Right lobe of liver (tissue), 6 donors: Measurements from ENCODE around the gene VWA5B2. TPM values are rescaled to one million over a fixed set of nuclear protein-coding genes. Genes with fewer than 3 reads are reported as not detected.

Experiments used
- ATAC-seq, 4 donors: fragments of 200-7000 bp; cut with Tn5 transposase; one replicate each; pipeline ENCODE4 v1.9.1; 2020; ENCODE audit warnings: mild to moderate bottlenecking in 4 of 4, moderate library complexity in 4 of 4
- DNase-seq, 3 donors: peaks; one replicate each; pipeline ENCODE4 v3.0.0-alpha.2; 2020
- H3K27ac ChIP-seq, 3 donors: fragments of 200-600 bp; one replicate each; pipeline ENCODE4 v1.8.0; 2022
- H3K27me3 ChIP-seq, 2 donors: fragments of 200-600 bp; one replicate each; pipeline ENCODE4 v1.8.0; 2022
- H3K36me3 ChIP-seq, 4 donors: fragments of 200-600 bp; sonication (generic) in 1 of 4; one replicate each; pipeline versions ENCODE4 v1.5.1 to v1.8.0; 2017 to 2022; ENCODE audit warnings: control low read depth in 1 of 4
- H3K4me1 ChIP-seq, 4 donors: fragments of 200-600 bp; sonication (generic) in 1 of 4; one replicate each; pipeline versions ENCODE4 v1.5.1 to v1.8.0; 2017 to 2022; ENCODE audit warnings: control low read depth in 1 of 4
- H3K4me3 ChIP-seq, 3 donors: fragments of 200-600 bp; one replicate each; pipeline ENCODE4 v1.8.0; 2022
- H3K9me3 ChIP-seq, 4 donors: fragments of 200-600 bp; sonication (generic) in 1 of 4; one replicate each; pipeline versions ENCODE4 v1.5.1 to v1.8.0; 2017 to 2022; ENCODE audit warnings: control low read depth in 1 of 4
- POLR2A ChIP-seq: fragments of 450-650 bp; IDR thresholded peaks from one replicate; pipeline ENCODE4 v1.6.1; 2017; ENCODE audit warnings: antibody characterized with exemption, mild to moderate bottlenecking
- WGBS: methylation state at CpG from one replicate; pipeline ENCODE4 v1.1.6; 2018; ENCODE audit warnings: low coverage, low lambda C conversion rate; ENCODE audit not compliant: insufficient coverage; ENCODE audit errors: missing lambda C conversion rate; 5-methylcytosine and 5-hydroxymethylcytosine counted together
- intact Hi-C, 2 donors: fragments of 100-400 bp; cut with DNase I; formaldehyde crosslinking; loops; one replicate each; pipeline versions ENCODE4 v1.11.2 to v1.14.1; 2022
- total RNA-seq, 6 experiments: library from RNA; depleted of rRNA in 2 of 6; stranded (reverse); fragments of >200 nt in 2 of 6; fragmentation: NEBNext Ultra II Directional in 3 of 6; extraction: Animal tissue kit (Norgen Biotek cat#: 25700) in 3 of 6; gene quantifications; one replicate each; pipeline versions ENCODE4 v1.1.0 to v1.2.4, GENCODE V29; 2016 to 2023
- TF ChIP-seq, protein P1 (sequence below), 4 donors: fragments of 200-600 bp in 3 of 4; fragments of 450-650 bp in 1 of 4; IDR thresholded peaks; one replicate each; pipeline versions ENCODE4 v1.5.1 to v1.8.0; 2016 to 2022; ENCODE audit warnings: antibody characterized with exemption in 4 of 4, mild to moderate bottlenecking in 2 of 4
- donor health status: DM: no; HTN: yes; CAD: no.
- donor health status: DM: no; HTN: no; CAD: no.
- donor health status: DM: no; HTN: no; CAD: no.
- donor health status: DM: no; HTN: yes; CAD: no.
- donor health status: DM: no; HTN: yes; CAD: no.

Gene VWA5B2
- total RNA-seq, 6 experiments from 2014 or later: 0.21 to 0.59 (median 0.25) TPM; not detected in 3

GRCh38 chr3:184241447-184242296 lies 12.3 kb downstream of the VWA5B2 start:
- no peak overlapping the region for H3K27ac ChIP-seq
- H3K9me3 ChIP-seq: no peaks in the 10 kb centered on the region
- peak; percentile 94 to 97 (median 96) for ATAC-seq
- H3K4me3 ChIP-seq: no peak overlapping the region
- peak; percentile 83 to 88 (median 83) for DNase-seq
- peaks cover 0 to 31% (median 4%) of the 10 kb centered on the region in 4 donors for H3K36me3 ChIP-seq
- intact Hi-C loops: loop anchor here (10.0 kb wide), 1 partner anchor 97 kb away; no protein-coding TSS in a partner anchor
- TF ChIP-seq, protein P1, sequence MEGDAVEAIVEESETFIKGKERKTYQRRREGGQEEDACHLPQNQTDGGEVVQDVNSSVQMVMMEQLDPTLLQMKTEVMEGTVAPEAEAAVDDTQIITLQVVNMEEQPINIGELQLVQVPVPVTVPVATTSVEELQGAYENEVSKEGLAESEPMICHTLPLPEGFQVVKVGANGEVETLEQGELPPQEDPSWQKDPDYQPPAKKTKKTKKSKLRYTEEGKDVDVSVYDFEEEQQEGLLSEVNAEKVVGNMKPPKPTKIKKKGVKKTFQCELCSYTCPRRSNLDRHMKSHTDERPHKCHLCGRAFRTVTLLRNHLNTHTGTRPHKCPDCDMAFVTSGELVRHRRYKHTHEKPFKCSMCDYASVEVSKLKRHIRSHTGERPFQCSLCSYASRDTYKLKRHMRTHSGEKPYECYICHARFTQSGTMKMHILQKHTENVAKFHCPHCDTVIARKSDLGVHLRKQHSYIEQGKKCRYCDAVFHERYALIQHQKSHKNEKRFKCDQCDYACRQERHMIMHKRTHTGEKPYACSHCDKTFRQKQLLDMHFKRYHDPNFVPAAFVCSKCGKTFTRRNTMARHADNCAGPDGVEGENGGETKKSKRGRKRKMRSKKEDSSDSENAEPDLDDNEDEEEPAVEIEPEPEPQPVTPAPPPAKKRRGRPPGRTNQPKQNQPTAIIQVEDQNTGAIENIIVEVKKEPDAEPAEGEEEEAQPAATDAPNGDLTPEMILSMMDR (IDR thresholded peaks at IDR 0.05): peak; percentile 66 to 87 (median 71)
- TF ChIP-seq POLR2A: peak; percentile 23
- H3K27me3 ChIP-seq: no peaks in the 10 kb centered on the region
- WGBS: 5% methylated on average over 4 of the region's 46 CpGs
- peaks cover 0 to 16% (median 4%) of the 10 kb centered on the region in 4 donors for H3K4me1 ChIP-seq

DNA sequence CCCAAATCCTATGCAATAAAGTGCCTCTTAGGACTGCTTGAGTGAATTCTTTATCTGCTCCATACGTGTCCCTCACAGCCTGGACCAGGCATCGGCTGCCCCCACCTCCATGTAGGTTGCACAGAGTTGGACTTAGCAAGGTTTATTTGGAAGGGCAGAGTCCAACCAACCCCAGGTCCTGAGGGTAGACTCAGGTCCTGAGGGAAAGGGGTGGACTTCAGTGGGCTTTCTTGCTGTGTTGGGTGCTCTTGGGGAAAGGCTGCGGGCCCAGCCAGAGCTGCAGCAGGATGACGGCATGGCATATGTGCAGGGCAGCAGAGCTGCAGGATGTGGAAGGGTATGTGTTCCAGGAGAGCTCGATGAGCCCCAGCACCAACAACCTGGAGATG lies 12.9 kb downstream of the VWA5B2 start:
- H3K27ac ChIP-seq: no peak overlapping the region
- peaks cover 0 to 31% (median 4%) of the 10 kb centered on the region in 4 donors for H3K36me3 ChIP-seq
- ATAC-seq: peak in 3 of 4 donors; percentile 8 to 38 (median 9)
- H3K4me1 ChIP-seq: peaks cover 0 to 16% (median 5%) of the 10 kb centered on the region in 4 donors
- H3K4me3 ChIP-seq: no peak overlapping the region
- no peak for DNase-seq
- H3K9me3 ChIP-seq: no peaks in the 10 kb centered on the region
- TF ChIP-seq, protein P1 (IDR thresholded peaks at IDR 0.05): no peak
- no peak for TF ChIP-seq POLR2A
- WGBS: 42% methylated on average over 3 of the region's 5 CpGs
- H3K27me3 ChIP-seq: no peaks in the 10 kb centered on the region
- intact Hi-C loops: loop anchor here (10.0 kb wide), 1 partner anchor 97 kb away; no protein-coding TSS in a partner anchor

GRCh38 chr3:184248454-184249411 lies 19.3 kb downstream of the VWA5B2 start, which contains the start of gene ALG3:
Gene ALG3 (minus strand): TSS chr3:184248962. CDS start chr3:184248940, 22 bp downstream.
- WGBS: 1% methylated on average over 15 of the region's 49 CpGs
- intact Hi-C loops: loop anchor here (10.0 kb wide), 1 partner anchor 104 kb away; no protein-coding TSS in a partner anchor
- Histone ChIP-seq H3K27me3 (no peaks in the 10 kb centered on the region), H3K36me3 (peaks cover 0 to 15% (median 0%) of the 10 kb centered on the region in 4 donors), H3K4me3 (peak within 1 kb of the TSS; percentile 69 to 91 (median 89)), H3K27ac (peak within 1 kb of the TSS; percentile 65 to 84 (median 73)), H3K4me1 (peaks cover 0 to 16% (median 5%) of the 10 kb centered on the region in 4 donors), H3K9me3 (no peaks in the 10 kb centered on the region)
- ATAC-seq: peak; percentile 74 to 82 (median 78)
- peak; percentile 73 to 86 (median 85) for DNase-seq
- TF ChIP-seq POLR2A: peak; percentile 85
- TF ChIP-seq, protein P1 (IDR thresholded peaks at IDR 0.05): no peak
